HG03175 (cell line): ENCODE data around the gene ACVR1B.

Experiments used
- ATAC-seq: cut with Tn5 transposase; IDR thresholded peaks from one replicate; pipeline ENCODE4 v1.9.1; 2021; ENCODE audit warnings: mild to moderate bottlenecking, moderate library complexity; ENCODE audit not compliant: unreplicated experiment

ACVR1B gene

DNA sequence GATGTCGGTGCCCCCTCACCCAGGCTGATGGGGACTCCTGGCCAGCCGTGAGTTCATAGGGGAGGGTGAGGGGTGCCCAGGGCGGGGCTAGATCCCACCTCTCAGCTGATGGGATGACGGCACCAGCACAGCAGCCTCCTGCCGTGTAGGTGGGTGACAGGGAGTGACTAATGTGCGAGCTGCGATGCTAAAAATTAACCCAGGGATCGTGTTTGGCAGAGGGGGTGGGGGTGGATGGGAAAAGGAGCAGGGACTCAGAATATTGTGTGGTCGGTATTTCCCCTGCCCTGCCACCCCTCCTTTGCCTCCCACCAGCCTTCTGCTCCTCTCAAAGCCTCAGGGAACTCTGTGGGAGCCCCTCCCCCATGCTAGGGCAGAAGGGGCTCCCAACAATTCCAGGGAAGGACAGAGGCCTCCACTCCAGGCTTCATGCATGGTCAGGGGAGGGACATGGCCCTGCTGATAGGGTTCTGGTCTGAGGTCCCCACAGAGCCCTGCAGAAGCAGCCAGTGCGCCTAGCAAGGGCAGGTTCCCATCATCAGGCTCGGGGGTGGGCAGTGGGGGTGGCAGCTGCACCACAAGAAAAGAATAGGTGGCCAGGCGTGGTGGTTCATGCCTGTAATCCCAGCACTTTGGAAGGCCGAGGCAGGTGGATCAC, 67.7 kb downstream of the ACVR1B start:
- ATAC-seq: no peak

DNA sequence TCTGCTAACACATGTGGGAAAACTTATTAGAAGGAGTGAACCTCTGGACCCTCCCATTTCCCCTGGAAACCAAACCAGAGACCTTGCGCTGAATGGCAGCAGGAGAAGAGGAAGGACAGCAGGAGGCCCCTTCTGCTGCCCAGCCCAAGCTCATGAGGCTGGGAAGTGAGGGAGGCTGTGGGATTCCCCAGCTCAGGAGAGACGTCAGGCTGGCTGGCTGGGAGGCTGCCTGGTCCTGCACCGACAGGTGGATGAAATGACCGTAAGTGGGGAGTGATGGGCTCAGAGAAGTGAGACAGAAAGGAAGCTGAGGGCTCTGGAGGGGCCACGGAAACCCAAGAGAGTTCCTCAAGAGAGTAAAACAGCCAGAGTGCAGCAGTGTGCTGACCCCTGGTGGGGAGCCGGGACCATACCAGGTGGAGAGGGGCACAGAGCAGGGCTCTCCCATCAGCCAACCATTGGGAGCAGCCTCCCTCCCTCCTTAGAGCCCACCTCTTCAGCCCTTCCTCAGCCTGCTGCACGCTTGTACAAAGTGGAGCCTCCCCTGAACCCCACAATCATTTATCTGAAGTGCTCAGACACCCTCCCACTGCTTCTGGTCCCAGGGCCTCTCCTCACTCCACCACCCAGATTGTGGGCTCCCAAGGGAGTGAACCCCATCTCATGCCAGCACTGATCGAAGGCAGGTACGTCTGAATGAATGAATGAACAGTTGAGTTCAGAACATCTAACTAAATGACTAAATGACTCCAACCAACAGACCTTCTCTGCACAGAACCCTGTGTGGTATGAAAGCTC, 69.2 kb downstream of the ACVR1B start:
- ATAC-seq: peak; percentile 37

DNA sequence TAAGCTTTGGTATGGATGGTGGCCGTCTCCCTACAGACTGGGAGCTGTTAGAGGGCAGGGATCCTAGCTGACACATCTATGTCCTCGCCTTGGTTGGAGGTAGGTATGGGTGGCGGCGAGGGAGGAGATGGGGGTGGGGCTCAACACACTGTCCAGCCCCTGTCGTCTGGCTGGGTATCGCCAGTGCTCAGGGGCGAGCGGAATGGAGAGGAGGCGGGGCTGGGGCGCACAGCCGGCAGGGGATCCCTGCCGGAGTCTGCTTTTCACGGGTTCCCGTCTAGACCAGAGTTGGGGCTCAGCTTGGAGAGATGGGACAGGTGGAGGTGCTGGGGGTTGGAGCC, 71.3 kb downstream of the ACVR1B start:
- peak; percentile 6 for ATAC-seq

DNA sequence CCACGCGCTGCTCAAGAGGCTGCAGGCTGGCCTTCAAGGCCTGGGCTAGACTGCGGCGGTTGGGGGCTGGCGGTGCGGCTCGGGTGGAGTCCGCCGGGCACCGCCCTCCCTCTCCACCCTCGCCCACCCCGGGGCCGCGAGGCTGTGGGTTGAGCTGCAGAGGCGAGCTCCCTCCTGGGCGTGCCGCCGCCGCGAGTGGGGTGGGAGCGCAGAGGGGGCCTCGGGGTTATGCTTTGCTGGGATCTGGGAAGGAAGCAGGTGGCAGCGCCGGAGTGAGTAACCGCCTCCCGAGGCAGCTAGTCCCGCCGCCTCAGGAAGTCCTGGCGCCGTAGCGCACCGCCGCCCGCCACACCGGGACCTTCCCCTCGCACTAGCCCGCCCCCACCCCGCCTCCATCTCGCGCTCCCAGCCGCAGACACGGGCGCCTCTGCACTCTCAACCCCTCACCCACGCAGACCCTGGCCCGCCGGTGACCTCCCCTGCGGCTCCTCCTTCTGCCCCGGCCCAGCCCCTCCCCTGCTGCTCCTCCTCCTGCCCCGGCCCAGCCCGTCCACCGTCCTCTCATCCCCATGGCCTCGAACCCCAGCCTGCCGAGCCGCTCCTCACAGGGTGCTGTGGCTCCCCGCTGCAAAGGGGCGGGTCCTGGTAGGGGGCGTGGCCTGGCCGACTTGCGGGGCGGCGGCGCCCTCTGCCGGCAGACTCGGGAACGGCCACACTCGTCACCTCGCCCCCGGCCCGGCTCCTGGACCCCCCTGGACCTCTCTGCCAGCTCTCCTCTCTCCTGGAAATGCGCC, 71.9 kb downstream of the ACVR1B start:
- peak; percentile 50 for ATAC-seq

DNA sequence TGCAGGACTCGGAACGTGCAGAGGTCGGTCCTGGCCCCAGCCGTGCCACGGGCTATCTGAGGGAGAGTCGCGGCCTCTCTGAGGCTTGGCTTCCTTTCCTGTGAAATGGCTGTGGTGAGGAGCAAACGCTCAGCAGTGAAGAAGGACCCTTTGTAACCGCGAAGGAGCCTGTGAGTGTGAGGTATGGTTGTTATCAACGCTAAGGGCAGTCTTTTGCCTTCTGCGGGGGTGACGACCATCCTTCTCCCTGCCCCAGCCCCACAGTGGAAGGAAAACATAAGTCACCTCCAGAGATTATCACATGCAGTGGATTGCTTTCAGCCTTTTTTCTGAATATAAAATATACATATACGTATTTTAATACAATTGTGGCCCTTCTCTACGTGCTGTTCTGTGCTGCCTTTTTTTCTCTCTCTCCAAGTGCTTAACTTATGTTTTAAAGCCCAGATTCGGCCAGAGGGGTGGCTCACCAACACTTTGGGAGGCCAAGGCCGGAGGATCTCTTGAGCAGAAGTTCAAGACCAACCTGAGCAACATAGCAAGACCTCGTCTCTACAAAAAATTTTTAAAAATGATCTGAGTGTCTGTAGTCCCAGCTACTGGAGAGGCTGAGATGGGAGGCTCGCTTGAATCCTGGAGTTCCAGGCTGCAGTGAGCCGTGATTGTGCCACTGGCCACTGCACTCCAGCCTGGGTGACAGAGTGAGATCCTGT, 72.6 kb downstream of the ACVR1B start:
- no peak for ATAC-seq

DNA sequence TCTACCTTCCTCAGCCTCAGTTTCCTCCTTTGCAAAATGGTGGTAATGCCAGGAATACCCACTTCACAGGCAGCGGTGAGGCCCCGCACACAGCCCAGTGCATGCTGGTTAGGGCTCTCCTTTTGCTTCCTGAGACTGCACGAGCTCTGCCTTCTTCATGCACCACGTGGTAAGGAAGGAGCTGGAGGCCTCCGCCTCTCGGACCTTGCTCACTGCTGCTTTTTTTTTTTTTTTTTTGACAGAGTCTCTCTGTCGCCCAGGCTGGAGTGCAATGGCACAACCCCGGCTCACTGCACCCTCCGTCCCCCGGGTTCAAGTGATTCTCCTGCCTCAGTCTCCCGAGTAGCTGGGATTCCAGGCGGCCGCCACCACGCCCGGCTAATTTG, 73.3 kb downstream of the ACVR1B start:
- ATAC-seq: no peak

DNA sequence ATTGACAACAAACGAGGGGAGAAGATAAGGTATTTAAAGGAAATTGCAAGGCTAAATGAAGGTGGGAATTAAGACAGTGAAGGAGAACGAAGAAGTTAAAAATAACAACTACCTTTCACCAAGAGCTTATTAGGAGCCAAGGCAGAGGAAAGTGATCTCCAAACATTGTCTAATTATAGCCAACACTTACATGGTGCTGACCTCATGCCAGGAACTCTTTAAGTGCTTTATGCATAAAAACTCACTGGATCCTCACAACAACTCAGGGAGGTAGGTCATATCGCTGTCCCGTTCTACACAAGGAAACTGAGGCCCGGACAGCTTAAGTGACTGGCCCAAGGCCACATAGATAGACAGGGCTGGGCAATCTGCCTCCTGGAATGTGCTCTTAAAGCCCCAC, 74.8 kb downstream of the ACVR1B start:
- ATAC-seq: no peak

DNA sequence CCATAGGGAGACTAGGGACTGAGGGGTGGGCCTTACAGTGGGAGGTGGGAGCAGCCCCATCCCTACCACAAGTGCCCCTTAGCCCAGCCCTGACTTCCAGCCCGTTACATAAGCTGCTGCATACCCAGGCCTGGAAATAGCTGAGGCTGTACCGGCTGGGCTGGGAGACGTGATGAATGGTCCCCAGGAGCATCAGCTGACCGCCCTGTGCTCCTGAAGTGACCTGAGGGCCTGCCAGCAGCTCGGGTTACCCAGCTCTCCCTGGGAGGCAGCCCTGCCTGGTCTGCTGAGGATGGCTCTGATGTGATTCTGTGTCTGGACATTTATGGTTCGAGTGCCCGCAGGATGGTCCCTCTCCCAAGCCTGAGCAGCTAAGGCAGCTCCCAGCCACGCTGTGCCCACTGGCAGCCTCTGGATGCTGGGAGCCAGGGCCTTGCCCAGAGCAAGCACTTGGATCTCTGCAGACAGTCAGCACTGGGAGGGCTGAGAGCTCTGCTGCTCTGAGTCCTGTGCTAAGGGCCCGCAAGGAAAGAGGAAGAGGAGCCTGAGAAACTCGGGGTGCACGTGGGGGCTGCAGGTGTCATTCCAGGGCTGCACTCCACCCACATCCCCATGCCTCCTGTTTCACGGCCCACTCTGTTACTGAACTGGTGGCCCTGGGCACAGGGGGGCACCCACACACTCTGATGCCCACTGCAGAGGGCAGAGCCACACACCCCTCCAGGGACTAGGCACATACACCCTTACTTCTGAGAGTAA, 75.8 kb downstream of the ACVR1B start:
- ATAC-seq: no peak

DNA sequence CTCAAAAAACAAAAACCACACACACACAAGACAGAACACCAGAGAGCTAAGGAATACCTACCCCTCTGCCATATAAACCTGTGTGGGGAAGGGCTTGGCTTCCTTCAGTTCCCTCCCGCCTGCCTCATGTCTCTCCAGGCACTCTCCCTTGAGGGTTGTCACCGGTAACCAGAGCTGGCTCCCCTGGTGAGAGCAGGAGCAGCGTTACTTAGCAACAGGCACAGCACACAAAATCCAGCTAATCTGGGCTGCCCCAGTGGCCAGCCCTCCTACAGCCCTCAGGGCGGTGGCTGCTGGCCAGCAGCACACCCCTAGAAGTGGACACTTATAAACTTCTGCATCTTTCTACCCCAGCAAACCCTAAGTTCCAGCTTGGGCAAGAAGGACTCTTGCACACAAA, 78.2 kb downstream of the ACVR1B start:
- no peak for ATAC-seq

DNA sequence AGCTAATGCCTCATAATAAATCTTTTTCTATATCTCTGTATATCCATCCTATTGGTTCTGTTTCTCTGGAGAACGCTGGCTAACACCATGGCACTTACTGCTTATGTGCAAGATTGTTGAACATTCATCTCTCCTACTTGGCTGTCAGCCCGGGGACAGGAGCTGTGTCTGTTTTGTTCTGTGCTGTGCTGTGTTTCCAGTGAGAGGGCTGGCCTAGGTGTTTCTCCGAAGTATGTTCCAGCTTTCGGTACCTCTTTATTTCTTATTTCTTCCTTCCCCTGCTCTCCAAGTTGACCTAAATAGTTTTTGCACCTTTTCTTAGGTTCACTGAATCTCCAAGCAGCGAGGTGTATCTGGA, 80.9 kb downstream of the ACVR1B start:
- ATAC-seq: no peak

DNA sequence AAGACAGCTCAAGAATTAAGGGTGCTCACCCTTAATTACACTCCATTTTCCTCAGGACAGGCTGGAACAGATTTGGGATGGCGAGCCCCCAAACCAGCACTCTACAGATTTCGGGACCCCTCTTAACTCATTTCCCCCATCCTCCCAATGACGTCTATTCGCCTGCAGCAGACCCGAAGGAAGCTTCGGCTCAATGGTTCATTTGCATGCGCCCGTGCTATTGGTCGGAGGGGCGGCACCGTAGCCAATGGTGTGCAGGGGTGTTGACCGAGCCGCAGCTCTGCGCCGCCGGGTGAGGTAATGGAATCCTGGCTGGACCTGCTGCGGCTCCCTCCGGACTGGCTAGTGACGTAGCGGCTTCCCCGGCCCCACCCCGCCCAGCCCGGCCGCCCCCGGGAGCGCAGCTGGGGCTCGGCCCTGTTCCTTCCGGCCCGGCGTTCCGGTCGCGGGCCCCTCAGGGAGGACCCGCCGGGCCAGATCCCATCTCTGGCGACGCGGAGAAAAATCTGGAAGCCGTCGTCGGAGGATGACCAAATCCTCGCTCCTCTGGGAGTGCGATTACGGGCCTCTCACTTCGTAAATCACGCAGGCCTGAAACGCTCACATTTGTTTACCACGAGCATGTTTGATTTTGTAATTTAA, 81.4 kb downstream of the ACVR1B start:
- ATAC-seq: peak; percentile 91

DNA sequence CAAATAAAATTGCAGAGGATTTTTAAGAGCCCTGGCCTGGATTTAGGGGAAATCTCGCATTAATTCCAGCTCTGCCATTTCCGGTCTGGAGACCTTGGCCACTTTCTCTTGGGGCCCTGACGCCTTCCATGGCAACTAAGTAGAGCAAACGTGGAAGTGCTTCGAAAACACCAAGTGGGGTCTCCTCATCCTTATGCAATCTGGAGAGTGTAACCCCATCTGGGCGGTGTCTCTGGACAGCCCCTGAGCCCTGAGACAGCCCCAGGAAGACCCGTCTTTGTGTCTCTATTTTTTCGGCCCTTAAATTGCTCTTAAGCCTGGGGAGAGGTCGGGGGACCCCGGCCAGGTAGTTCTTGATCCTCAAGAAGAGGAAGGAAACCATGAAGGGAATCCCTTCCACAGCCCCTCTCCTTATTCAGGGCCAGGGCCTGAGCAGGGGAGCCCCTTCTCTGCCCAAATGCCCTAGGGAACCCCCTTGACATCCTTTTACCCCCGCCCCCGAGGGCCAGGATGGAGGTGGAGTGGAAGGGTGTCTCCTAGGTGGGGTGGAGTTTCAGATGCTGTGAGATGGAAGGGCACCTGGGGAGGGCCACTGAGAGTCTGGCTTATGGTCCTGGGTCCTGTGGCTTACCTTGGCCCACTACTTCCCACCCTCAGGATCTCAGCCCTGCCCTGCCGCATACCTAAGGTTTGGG, 82.1 kb downstream of the ACVR1B start:
- no peak for ATAC-seq

DNA sequence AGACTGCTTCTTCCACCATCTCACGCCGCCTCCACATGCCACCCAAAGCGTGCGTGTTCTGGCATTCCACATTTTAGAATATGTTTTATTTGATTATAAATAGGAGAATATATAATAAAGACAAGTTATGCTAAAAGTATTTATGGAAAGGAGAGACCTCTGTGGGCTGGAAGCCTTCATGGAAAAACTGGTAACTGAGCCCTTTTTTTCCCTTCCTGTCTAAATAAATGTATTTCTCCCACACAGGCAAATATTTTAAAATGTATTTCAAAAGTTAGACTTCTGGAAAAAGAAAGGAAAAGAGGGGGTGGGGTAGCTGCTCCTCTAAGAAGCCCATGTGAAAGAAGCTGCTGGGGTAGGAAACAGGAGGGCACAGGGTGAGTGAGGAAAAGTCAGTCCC, 83.7 kb downstream of the ACVR1B start:
- ATAC-seq: no peak

DNA sequence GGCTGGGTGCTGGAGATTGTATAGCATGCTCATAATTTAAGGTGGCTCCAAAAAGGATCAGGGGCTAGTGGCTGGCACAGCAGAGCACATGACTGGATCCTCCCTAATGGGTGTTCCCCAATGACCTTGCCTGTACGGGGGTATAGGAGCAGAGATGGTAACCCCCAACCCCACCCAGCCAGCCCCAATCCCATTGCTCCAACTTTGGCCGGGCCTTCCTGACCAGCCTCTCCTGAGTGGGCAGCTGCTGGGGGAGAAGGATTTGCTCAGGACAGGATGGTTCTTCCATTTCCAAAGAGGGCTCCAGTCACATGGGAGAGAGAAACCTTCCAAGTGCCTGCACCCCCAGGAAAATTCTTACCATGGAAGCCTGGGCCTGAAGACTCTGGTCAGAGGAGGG, 84.4 kb downstream of the ACVR1B start:
- ATAC-seq: no peak

DNA sequence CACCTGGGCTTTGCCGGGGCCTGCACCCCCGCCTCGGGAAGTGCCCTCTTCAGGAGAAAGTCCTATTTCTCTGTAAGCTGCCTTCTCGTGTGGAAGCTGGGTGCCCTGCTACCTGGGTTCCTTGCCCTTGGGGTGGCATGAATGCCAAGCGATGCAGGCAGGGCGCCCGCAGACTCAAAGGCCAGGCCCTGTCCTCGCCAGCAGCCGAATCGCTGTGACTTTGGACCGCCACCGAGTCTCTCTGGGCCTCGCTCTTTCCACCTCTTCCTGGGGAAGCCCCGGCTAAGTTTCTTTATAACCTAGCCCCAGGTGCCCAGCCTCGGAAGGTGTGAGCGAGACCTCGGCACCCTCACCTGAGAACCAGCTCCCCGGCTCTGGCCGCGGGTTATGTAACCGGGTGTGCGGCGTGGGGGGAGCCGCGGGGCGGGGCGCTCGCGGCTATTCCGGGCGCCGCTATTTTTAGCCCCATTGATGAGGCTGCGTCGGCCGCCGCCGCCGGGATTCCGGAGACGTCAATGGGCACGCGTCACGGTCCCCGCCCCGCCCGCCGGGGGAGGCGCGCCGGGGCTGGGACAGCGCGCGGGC, 85.2 kb downstream of the ACVR1B start:
- ATAC-seq: peak; percentile 44

DNA sequence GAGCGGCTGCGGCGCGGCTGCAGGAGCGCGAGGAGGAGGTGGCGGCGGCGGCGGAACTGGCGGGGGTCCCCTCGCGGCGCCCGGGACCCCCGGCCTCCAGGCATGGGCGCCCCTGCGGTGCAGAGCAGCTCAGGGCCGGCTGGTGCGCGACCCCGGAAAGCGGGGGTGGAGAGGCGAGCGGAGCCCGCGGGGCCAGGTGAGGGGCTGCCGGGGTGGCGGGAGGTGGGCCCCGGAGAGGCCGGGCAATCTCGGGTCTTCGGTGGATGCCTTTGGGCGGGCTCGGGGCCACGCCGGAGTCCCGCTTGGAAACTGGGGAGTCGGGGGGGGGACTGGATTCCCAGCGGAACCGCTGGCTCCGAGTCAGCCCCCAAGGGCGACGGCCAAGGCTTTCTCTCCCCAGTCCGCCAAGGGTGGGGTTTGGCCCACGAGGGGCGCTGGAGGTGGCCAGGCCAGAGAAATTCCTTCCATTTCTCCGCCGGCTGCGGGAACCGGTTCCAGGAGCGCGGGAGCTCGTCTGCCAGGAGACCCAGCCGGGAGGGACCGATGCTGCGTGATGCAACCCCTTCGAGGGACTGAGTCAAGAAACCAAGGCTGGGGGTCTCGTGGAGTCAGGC, 85.9 kb downstream of the ACVR1B start:
- ATAC-seq: no peak

DNA sequence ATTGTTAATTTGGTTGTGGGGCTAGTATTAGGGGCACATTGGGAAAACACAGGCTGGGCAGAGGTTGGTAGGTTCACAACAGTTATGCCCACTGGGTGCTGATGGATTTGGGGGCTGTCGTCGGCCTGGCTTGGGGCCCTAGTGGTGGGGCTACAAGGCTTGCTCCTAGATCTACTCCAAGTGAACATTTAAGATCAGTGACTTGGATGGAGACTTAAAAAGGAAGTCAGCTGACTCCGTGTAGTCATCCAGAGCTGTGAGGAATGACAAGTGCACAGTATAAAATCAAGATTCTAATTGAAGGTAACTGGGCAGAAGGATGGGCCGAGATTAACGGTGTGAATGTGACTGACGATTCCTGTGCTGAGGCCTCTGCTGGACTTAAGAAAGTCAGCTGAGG, 86.9 kb downstream of the ACVR1B start:
- ATAC-seq: no peak

DNA sequence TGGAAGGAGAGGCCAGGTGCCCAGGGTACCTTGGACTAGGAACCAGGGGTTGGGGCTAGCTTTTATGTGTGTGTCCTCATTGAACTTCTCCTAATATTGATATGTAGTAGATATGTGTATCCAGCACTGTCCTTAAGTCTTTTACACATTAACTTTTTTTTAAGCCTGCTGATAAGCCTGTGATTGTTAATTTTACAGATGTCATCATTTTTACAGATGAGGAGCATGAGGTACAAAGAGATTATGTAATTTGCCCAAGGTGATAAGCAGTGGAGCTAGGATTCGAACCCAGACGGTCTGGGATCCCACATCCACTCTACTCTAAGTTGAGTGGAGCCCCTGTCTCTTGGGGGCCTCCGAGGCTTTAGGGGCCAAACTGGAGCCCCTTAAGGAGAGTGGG, 89.5 kb downstream of the ACVR1B start:
- ATAC-seq: no peak

DNA sequence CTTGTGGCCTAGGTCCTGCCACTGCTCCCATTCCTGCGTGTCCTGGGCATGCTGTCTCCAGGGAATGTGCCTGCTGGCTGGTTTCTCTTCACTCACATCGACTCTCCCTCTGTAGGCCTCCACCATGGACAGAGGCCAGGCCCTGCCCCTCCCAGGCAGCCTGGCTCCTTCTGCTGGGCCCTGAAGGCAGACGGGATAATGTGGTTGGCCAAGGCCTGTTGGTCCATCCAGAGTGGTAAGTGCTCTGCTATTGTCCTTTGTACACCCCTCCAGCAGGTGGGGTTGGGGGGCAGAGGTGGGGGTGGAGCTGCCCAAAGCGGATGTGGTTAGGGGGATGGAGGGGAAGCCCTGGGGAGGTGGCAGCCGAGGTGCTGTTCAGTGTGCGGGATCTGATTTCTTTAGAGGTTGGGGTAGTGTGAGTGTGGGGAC, 90.2 kb downstream of the ACVR1B start:
- no peak for ATAC-seq
